ENCODE data around the gene HBA1.
A peak's percentile ranks its signal among the peaks of the same experiment; 100 is the strongest.
"Not testable (repeated sequence)": the region's sequence is repeated elsewhere in the genome, so short reads cannot be mapped to it uniquely, and the experiment has no call there.

Gene HBA1

DNA sequence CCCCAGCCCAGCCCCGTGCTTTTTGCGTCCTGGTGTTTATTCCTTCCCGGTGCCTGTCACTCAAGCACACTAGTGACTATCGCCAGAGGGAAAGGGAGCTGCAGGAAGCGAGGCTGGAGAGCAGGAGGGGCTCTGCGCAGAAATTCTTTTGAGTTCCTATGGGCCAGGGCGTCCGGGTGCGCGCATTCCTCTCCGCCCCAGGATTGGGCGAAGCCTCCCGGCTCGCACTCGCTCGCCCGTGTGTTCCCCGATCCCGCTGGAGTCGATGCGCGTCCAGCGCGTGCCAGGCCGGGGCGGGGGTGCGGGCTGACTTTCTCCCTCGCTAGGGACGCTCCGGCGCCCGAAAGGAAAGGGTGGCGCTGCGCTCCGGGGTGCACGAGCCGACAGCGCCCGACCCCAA, 474 bp upstream of the HBA1 start:
- not testable (repeated sequence) for DNase-seq

DNA sequence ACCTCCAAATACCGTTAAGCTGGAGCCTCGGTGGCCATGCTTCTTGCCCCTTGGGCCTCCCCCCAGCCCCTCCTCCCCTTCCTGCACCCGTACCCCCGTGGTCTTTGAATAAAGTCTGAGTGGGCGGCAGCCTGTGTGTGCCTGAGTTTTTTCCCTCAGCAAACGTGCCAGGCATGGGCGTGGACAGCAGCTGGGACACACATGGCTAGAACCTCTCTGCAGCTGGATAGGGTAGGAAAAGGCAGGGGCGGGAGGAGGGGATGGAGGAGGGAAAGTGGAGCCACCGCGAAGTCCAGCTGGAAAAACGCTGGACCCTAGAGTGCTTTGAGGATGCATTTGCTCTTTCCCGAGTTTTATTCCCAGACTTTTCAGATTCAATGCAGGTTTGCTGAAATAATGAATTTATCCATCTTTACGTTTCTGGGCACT, 928 bp downstream of the HBA1 start:
- DNase-seq, result no peak

GRCh38 chr16:177981-178667, 1.6 kb downstream of the HBA1 start:
- no peak for DNase-seq

- no peak for DNase-seq
These were observed 2.2 kb downstream of the HBA1 start for GRCh38 chr16:178668-179015.

DNA sequence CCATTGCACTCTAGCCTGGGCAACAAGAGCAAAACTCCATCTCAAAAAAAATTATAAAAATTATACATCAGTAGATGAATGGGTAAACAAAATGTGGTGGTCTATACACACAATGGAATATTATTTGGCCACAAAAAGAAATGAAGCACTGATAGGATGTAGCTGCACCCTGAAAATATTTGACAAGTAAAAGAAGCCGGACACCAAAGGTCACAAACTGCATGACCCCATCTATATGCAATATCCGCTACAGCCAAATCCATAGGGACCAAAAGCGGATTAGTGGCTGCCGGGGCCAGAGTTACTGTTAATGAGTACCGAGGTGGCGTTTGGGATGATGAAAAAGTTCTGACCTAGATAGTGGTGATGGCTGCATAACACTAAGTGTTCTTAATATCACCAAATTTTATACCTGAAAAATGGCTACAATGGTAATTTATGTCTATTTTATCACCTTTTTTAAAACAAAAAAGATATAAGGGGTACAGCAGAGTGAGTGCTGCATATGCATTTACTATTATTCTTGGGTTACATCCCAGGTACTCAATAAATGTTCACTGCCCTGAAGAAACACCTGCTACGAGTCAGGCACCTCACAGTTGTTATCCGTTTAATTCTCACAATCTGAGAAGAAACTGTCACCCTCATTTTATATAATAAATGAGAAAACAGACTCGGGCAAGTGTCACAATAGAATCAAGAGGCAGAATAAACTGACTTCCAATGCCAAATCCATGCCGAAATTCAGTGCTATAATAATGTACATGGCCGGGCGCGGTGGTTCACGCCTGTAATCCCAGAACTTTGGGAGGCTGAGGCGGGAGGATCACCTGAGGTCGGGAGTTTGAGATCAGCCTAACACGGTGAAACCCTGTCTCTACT, 3.0 kb downstream of the HBA1 start:
- no peak for DNase-seq

DNA sequence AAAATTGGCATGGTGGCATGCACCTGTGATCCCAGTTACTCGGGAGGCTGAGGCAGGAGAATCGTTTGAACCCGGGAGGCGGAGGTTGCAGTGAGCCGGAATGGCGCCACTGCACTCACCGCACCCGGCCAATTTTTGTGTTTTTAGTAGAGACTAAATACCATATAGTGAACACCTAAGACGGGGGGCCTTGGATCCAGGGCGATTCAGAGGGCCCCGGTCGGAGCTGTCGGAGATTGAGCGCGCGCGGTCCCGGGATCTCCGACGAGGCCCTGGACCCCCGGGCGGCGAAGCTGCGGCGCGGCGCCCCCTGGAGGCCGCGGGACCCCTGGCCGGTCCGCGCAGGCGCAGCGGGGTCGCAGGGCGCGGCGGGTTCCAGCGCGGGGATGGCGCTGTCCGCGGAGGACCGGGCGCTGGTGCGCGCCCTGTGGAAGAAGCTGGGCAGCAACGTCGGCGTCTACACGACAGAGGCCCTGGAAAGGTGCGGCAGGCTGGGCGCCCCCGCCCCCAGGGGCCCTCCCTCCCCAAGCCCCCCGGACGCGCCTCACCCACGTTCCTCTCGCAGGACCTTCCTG, 3.7 kb downstream of the HBA1 start, which contains the start of gene HBQ1:
Gene HBQ1, plus strand, starts transcription at position 359 of the 575 bp plus-strand sequence. Its CDS starts 28 bp downstream, at position 387.
- peak; percentile 35 for DNase-seq

DNA sequence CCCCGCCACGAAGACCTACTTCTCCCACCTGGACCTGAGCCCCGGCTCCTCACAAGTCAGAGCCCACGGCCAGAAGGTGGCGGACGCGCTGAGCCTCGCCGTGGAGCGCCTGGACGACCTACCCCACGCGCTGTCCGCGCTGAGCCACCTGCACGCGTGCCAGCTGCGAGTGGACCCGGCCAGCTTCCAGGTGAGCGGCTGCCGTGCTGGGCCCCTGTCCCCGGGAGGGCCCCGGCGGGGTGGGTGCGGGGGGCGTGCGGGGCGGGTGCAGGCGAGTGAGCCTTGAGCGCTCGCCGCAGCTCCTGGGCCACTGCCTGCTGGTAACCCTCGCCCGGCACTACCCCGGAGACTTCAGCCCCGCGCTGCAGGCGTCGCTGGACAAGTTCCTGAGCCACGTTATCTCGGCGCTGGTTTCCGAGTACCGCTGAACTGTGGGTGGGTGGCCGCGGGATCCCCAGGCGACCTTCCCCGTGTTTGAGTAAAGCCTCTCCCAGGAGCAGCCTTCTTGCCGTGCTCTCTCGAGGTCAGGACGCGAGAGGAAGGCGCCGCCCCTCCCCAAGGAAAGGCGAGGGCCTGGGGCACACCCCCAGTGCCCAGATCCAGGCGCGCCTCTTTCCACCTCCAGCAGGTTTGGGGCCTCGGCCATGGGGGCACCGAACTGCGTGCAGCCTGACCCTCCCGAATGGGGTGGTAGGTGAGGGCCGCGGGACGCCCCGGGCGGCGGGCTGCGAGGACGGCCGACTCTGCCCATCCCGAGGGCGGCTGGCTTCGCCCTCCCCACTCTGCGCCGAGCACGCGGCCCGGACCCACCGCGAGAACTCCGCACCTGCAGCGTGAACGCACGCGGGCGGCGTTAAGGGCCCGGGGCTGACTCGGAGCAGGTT, 4.4 kb downstream of the HBA1 start:
- peak; percentile 86 for DNase-seq

DNA sequence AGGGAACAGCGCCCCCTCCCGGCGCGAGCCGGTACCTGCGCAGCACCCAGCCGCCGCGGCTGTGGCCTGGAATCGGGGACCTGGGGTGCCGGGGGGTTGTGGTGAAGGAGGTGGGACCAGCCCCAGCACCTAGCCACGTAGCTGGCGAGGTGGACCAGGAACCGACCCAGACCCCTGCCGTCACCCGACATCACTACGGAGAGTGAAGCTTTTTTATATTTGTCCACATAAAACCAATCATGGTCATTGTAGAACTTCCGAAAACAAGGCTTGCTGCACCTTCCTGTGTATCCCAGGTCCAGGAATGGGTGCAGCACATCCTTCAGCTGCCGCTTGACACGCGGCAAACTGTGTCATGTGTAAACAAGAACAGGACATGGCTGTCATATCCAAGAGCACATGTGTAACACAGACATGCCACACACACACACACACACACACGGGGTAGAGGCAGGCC, 5.1 kb downstream of the HBA1 start:
- no peak for DNase-seq

GRCh38 chr16:183005-183404, 6.5 kb downstream of the HBA1 start:
- no peak for DNase-seq

- DNase-seq, result no peak
These were observed 8.7 kb downstream of the HBA1 start for GRCh38 chr16:185213-185612.

GRCh38 chr16:185691-186090, 9.2 kb downstream of the HBA1 start:
- no peak for DNase-seq

DNA sequence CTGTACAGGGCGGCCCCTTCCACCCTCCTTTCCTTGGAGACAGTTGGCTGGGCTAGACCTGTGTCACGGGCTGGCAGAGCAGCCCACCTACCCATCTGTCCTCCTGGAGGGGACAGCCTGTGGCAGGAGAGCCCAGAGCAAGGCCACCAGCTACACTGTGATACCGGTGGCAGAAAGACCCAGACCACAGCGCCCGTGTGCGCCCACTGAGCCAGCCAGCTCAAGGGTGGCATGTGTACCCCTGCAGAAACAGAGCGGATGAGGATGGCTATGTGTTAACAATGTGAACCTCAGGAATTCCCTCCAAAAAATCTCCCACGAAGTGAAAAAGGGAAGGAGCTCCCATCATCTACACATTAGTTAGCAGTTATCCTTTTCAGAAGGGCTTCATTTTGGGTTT, 10.8 kb downstream of the HBA1 start:
- DNase-seq, result no peak

DNA sequence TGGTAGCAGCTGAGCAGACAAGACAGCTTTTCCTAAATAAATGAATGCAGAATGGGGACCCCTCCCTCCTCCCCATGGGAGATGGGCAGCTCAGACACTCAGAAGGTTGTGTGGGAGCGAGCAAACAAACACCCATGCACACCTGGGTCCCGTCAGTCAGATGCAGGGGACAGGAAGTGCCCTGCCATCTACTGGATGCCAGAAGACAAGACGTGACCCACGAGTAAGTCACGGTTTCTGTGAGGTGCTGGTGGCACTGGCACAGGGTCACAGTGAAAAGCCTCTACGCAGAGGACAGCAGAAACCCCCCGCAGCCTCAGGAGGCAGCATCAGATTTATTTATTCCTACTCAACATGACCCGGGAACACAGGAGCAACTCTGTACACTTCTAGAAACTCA, 12.2 kb downstream of the HBA1 start:
- DNase-seq, result no peak

- no peak for DNase-seq
These were observed 13.2 kb downstream of the HBA1 start for GRCh38 chr16:189604-190186.

GRCh38 chr16:191831-192230, 15.4 kb downstream of the HBA1 start:
- no peak for DNase-seq

- no peak for DNase-seq
These were observed 16.2 kb downstream of the HBA1 start for GRCh38 chr16:192686-193085.

- DNase-seq, result no peak
These were observed 17.0 kb downstream of the HBA1 start for GRCh38 chr16:193441-193840.

DNA sequence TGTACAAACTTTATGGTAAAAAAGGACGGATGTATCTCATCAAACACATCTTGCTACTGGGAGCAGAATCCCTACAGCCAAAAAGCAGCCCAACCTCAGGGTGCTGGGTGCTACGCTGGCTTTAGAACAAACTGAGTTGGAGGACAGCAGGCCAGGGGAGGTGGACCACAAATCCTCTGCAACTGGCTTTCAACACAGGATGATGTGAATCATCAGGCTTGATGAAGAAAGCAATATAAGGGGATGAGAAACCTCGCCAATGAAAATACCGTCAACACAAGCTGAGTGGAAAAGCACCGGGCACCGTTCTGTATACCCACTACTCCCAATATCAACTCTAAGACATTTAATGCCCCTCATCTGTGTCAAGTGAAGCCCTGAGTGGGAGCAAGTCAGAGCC, 18.0 kb downstream of the HBA1 start:
- no peak for DNase-seq

- no peak for DNase-seq
These were observed 23.9 kb downstream of the HBA1 start for GRCh38 chr16:200388-200787.

GRCh38 chr16:203246-203645, 26.8 kb downstream of the HBA1 start:
- DNase-seq, result no peak

GRCh38 chr16:204046-204445, 27.6 kb downstream of the HBA1 start:
- DNase-seq, result not testable (repeated sequence)

GRCh38 chr16:209359-209758, 32.9 kb downstream of the HBA1 start:
- DNase-seq, result not testable (repeated sequence)
